Measurements from ENCODE around the gene KIAA0232. TPM values are rescaled to one million over a fixed set of nuclear protein-coding genes. Genes with fewer than 3 reads are reported as not detected.

KIAA0232 gene
- total and polyA plus RNA-seq, 9 of the 15 experiments (the other 6 are each of a cell fraction or from before 2014, with no cell fraction given), result 3.5 to 17.4 (median 13.0) TPM

DNA sequence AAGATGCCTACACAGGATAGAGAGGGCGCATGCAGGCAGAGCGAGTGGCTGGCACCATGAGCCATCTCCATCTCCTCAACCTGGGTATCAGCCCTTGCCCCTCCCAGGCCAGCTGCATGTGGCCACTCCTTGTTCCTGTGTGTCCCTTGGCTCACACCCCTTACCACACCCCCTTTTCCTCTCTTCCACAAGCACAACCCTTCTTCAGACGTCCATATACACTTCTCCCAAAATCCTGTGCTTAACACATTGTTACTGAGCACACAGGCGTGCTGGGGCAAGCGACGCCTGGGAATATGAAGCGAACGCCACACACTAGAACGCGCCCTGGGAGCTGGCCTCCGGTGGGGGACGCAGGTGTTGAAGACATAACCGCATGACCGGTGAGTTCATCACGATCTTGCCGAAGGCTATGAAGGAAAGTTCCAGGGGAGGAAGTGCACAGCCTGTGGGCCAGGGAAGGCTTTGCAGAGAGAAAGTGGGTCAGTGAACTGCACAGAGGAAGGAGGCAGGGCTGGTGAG lies 19.1 kb upstream of the KIAA0232 start (continued):
- TF ChIP-seq E2F4 (CRISPR knock-in tag; IDR thresholded peaks at IDR 0.05; ENCODE audit: low read depth) (no peak), ETV1 (tag; conservative IDR thresholded peaks at IDR 0.05; ENCODE audit: low read depth) (peak; percentile 48), NRF1 (conservative IDR thresholded peaks at IDR 0.05 in 1 of 2, IDR thresholded peaks at IDR 0.05 in 1 of 2) (peak in 1 of 2 experiments; percentile 15; a peak in 1 of 4 replicates), HDAC8 (tag; IDR thresholded peaks at IDR 0.05) (no peak), SAP30 (IDR thresholded peaks at IDR 0.05; ENCODE audit: borderline replicate concordance, insufficient read depth, low read depth, low read length, poor library complexity, severe bottlenecking) (no peak), ZNF586 (CRISPR knock-in tag; conservative IDR thresholded peaks at IDR 0.05) (no peak), CEBPB (tag; IDR thresholded peaks at IDR 0.05) (no peak), CTCFL (IDR thresholded peaks at IDR 0.05; ENCODE audit: borderline replicate concordance, insufficient read depth, low read depth, low read length, poor library complexity, severe bottlenecking) (no peak), SETDB1 (IDR thresholded peaks at IDR 0.05; ENCODE audit: low read length) (no peak), ZNF282 (CRISPR knock-in tag; IDR thresholded peaks at IDR 0.05) (no peak), HDAC2 (IDR thresholded peaks at IDR 0.05) (no peak), NFATC3 (IDR thresholded peaks at IDR 0.05) (no peak)
- TF ChIP-seq, protein P1, sequence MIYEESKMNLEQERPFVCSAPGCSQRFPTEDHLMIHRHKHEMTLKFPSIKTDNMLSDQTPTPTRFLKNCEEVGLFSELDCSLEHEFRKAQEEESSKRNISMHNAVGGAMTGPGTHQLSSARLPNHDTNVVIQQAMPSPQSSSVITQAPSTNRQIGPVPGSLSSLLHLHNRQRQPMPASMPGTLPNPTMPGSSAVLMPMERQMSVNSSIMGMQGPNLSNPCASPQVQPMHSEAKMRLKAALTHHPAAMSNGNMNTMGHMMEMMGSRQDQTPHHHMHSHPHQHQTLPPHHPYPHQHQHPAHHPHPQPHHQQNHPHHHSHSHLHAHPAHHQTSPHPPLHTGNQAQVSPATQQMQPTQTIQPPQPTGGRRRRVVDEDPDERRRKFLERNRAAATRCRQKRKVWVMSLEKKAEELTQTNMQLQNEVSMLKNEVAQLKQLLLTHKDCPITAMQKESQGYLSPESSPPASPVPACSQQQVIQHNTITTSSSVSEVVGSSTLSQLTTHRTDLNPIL (CRISPR knock-in tag; IDR thresholded peaks at IDR 0.05), result no peak
- TF ChIP-seq, protein P2, sequence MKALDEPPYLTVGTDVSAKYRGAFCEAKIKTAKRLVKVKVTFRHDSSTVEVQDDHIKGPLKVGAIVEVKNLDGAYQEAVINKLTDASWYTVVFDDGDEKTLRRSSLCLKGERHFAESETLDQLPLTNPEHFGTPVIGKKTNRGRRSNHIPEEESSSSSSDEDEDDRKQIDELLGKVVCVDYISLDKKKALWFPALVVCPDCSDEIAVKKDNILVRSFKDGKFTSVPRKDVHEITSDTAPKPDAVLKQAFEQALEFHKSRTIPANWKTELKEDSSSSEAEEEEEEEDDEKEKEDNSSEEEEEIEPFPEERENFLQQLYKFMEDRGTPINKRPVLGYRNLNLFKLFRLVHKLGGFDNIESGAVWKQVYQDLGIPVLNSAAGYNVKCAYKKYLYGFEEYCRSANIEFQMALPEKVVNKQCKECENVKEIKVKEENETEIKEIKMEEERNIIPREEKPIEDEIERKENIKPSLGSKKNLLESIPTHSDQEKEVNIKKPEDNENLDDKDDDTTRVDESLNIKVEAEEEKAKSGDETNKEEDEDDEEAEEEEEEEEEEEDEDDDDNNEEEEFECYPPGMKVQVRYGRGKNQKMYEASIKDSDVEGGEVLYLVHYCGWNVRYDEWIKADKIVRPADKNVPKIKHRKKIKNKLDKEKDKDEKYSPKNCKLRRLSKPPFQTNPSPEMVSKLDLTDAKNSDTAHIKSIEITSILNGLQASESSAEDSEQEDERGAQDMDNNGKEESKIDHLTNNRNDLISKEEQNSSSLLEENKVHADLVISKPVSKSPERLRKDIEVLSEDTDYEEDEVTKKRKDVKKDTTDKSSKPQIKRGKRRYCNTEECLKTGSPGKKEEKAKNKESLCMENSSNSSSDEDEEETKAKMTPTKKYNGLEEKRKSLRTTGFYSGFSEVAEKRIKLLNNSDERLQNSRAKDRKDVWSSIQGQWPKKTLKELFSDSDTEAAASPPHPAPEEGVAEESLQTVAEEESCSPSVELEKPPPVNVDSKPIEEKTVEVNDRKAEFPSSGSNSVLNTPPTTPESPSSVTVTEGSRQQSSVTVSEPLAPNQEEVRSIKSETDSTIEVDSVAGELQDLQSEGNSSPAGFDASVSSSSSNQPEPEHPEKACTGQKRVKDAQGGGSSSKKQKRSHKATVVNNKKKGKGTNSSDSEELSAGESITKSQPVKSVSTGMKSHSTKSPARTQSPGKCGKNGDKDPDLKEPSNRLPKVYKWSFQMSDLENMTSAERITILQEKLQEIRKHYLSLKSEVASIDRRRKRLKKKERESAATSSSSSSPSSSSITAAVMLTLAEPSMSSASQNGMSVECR (CRISPR knock-in tag; IDR thresholded peaks at IDR 0.05), result no peak

Measured in K562 (cell line).